Measurements from ENCODE around the gene PRSS16.

DNA sequence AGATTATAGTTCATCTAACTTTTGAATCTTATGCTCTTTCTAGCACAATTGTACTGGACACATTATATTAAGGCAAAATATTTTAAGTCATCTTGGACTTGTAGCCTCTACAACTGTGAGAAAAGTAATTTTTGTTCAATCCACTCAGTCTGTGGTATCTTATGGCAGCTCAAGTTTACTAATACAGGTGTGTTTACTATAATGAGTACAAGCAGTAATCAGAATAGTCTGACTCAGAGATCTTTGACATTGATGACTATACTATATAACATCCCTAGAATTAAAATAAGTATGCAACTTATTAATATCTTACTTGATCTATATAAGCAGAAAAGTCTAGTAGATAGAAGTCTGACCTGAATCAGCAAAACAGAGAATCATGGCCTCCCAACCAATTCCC, 40.7 kb upstream of the PRSS16 start:
- TF ChIP-seq, protein P1, sequence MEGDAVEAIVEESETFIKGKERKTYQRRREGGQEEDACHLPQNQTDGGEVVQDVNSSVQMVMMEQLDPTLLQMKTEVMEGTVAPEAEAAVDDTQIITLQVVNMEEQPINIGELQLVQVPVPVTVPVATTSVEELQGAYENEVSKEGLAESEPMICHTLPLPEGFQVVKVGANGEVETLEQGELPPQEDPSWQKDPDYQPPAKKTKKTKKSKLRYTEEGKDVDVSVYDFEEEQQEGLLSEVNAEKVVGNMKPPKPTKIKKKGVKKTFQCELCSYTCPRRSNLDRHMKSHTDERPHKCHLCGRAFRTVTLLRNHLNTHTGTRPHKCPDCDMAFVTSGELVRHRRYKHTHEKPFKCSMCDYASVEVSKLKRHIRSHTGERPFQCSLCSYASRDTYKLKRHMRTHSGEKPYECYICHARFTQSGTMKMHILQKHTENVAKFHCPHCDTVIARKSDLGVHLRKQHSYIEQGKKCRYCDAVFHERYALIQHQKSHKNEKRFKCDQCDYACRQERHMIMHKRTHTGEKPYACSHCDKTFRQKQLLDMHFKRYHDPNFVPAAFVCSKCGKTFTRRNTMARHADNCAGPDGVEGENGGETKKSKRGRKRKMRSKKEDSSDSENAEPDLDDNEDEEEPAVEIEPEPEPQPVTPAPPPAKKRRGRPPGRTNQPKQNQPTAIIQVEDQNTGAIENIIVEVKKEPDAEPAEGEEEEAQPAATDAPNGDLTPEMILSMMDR (IDR thresholded peaks at IDR 0.05) = no peak
- no peak for TF ChIP-seq POLR2A (IDR thresholded peaks at IDR 0.05)

Data from lower leg skin (tissue), 3 donors.